ENCODE results near the gene COTL1.

GRCh38 chr16:84630009-84630408 lies 12.1 kb upstream of the COTL1 start:
- TF ChIP-seq CTCF (conservative IDR thresholded peaks at IDR 0.05; ENCODE audit: low read length) (no peak), EZH2phosphoT487 (IDR thresholded peaks at IDR 0.05; ENCODE audit: borderline replicate concordance) (no peak)

Measured in Loucy (cell line).